ENCODE measurements around the gene ENPP6.

Gene ENPP6

DNA sequence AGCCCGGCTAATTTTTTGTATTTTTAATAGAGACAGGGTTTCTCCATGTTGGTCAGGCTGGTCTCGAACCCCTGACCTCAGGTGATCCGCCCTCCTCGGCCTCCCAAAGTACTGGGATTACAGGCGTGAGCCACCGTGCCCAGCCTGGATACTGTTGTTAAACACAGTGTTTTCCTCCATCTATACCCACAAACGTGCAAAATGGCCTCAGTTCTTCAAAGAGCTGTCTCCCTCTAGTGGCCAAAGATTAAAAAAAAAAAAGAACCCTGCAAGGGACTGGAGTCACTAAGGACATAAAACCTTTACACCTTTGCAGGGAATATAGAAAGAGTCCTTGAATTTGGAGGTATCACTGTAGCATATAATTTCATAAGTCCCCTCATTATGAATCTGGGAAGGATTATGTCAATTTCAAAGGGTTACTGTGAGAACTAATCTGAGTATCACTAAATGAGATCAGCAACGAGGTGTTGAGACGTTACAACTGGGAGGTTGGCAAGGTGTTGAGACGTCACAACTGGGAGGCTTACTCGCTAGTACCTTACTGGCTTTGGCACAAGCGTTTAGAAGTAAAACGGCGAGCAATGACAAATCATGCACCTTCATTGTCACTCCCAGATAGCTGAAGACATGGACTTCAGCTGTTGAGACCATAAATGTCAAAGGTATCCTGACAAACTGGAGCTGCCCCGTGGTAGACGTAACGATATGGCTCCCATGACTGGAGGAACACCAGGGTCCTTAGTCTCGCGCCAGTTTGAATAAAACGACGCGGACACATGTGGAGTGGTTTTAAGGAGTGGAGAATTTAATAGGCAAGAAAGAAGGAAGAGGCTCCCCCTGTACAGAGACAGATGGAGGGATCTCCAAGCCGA is 33.4 kb upstream of the ENPP6 start:
- no peaks in the 10 kb centered on the region for H3K4me1 ChIP-seq (ENCODE audit: control insufficient read depth, insufficient read depth, low read length)
- H3K9me3 ChIP-seq (ENCODE audit: control insufficient read depth, insufficient read depth, low read depth, low read length) = no peaks in the 10 kb centered on the region
- TF ChIP-seq SCRT1 (tag by site-specific recombination; IDR thresholded peaks at IDR 0.05; ENCODE audit: borderline replicate concordance) (no peak), ZNF274 (IDR thresholded peaks at IDR 0.05; ENCODE audit: low read length) (no peak), ZNF274 (tag by site-specific recombination; IDR thresholded peaks at IDR 0.05; ENCODE audit: borderline replicate concordance) (no peak), ZNF707 (tag by site-specific recombination; IDR thresholded peaks at IDR 0.05) (no peak), ZNF837 (tag by site-specific recombination; IDR thresholded peaks at IDR 0.05) (no peak), ZNF133 (tag by site-specific recombination; IDR thresholded peaks at IDR 0.05) (no peak), ZNF426 (tag by site-specific recombination; IDR thresholded peaks at IDR 0.05) (no peak), ZNF214 (tag by site-specific recombination; IDR thresholded peaks at IDR 0.05; ENCODE audit: borderline replicate concordance) (no peak), ZNF654 (tag by site-specific recombination; IDR thresholded peaks at IDR 0.05; ENCODE audit: low read depth) (peak; percentile 69)
- TF ChIP-seq, protein P1, sequence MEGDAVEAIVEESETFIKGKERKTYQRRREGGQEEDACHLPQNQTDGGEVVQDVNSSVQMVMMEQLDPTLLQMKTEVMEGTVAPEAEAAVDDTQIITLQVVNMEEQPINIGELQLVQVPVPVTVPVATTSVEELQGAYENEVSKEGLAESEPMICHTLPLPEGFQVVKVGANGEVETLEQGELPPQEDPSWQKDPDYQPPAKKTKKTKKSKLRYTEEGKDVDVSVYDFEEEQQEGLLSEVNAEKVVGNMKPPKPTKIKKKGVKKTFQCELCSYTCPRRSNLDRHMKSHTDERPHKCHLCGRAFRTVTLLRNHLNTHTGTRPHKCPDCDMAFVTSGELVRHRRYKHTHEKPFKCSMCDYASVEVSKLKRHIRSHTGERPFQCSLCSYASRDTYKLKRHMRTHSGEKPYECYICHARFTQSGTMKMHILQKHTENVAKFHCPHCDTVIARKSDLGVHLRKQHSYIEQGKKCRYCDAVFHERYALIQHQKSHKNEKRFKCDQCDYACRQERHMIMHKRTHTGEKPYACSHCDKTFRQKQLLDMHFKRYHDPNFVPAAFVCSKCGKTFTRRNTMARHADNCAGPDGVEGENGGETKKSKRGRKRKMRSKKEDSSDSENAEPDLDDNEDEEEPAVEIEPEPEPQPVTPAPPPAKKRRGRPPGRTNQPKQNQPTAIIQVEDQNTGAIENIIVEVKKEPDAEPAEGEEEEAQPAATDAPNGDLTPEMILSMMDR (tag by site-specific recombination; IDR thresholded peaks at IDR 0.05) = peak; percentile 24; the same call in 1 of the 2 replicates
- TF ChIP-seq, protein P2, sequence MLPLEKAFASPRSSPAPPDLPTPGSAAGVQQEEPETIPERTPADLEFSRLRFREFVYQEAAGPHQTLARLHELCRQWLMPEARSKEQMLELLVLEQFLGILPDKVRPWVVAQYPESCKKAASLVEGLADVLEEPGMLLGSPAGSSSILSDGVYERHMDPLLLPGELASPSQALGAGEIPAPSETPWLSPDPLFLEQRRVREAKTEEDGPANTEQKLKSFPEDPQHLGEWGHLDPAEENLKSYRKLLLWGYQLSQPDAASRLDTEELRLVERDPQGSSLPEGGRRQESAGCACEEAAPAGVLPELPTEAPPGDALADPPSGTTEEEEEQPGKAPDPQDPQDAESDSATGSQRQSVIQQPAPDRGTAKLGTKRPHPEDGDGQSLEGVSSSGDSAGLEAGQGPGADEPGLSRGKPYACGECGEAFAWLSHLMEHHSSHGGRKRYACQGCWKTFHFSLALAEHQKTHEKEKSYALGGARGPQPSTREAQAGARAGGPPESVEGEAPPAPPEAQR (tag by site-specific recombination; IDR thresholded peaks at IDR 0.05) = no peak
- TF ChIP-seq, protein P3, sequence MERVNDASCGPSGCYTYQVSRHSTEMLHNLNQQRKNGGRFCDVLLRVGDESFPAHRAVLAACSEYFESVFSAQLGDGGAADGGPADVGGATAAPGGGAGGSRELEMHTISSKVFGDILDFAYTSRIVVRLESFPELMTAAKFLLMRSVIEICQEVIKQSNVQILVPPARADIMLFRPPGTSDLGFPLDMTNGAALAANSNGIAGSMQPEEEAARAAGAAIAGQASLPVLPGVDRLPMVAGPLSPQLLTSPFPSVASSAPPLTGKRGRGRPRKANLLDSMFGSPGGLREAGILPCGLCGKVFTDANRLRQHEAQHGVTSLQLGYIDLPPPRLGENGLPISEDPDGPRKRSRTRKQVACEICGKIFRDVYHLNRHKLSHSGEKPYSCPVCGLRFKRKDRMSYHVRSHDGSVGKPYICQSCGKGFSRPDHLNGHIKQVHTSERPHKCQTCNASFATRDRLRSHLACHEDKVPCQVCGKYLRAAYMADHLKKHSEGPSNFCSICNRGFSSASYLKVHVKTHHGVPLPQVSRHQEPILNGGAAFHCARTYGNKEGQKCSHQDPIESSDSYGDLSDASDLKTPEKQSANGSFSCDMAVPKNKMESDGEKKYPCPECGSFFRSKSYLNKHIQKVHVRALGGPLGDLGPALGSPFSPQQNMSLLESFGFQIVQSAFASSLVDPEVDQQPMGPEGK (tag by site-specific recombination; IDR thresholded peaks at IDR 0.05) = no peak
- TF ChIP-seq, protein P4, sequence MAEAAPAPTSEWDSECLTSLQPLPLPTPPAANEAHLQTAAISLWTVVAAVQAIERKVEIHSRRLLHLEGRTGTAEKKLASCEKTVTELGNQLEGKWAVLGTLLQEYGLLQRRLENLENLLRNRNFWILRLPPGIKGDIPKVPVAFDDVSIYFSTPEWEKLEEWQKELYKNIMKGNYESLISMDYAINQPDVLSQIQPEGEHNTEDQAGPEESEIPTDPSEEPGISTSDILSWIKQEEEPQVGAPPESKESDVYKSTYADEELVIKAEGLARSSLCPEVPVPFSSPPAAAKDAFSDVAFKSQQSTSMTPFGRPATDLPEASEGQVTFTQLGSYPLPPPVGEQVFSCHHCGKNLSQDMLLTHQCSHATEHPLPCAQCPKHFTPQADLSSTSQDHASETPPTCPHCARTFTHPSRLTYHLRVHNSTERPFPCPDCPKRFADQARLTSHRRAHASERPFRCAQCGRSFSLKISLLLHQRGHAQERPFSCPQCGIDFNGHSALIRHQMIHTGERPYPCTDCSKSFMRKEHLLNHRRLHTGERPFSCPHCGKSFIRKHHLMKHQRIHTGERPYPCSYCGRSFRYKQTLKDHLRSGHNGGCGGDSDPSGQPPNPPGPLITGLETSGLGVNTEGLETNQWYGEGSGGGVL (tag by site-specific recombination; IDR thresholded peaks at IDR 0.05) = no peak
- no peaks in the 10 kb centered on the region for H3K36me3 ChIP-seq (ENCODE audit: control insufficient read depth in 2 of 2, insufficient read depth in 1 of 2, low read length in 2 of 2)
- H3K27ac ChIP-seq (ENCODE audit: extremely low read depth, low read depth, low read length) = no peak overlapping the region
- ChIA-PET POLR2A (no interaction called here), CTCF (interaction anchor here (0.6 to 1.9 kb wide), 6 partner anchors 14 to 125 kb away, joined by 3 to 9 read pairs (median 4); no protein-coding TSS in a partner anchor)
- H3K4me3 ChIP-seq (ENCODE audit: low read depth, low read length) = no peak overlapping the region

DNA sequence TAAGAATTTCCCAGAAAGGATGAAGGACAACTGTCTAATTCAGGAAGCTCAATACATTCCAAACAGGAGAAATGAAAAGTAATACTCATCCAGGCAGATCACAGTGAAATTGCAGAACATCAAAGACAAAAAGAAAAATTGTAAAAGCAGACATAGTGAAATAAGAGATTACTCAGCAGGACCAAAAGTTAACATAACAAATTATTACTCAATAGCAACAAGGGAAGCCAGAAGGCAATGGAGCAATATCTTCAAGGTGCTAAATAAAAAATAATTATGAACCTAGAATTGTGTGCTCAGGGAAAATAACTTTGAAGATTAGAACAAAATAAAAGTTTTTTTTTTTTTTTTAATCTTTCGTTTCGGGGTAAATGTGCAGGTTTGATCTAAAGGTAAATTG is 30.5 kb upstream of the ENPP6 start:
- CTCF ChIA-PET = interaction anchor here (0.7 kb wide), 3 partner anchors 54 to 1068 kb away, joined by 3 to 4 read pairs (median 4); no protein-coding TSS in a partner anchor
- TF ChIP-seq PRDM1 (tag by site-specific recombination; IDR thresholded peaks at IDR 0.05) (peak; percentile 27; the same call in 1 of the 2 replicates), ZNF660 (tag by site-specific recombination; IDR thresholded peaks at IDR 0.05) (no peak), ZXDB (tag by site-specific recombination; IDR thresholded peaks at IDR 0.05) (no peak), ZNF529 (tag by site-specific recombination; IDR thresholded peaks at IDR 0.05; ENCODE audit: insufficient replicate concordance) (no peak)
- no peaks in the 10 kb centered on the region for H3K9me3 ChIP-seq (ENCODE audit: control insufficient read depth, insufficient read depth, low read depth, low read length)
- H3K4me3 ChIP-seq (ENCODE audit: low read depth, low read length) = no peak overlapping the region
- POLR2A ChIA-PET = interaction anchor here (0.5 kb wide), 1 partner anchor 468 kb away, joined by 3 read pairs; no protein-coding TSS in a partner anchor
- H3K4me1 ChIP-seq (ENCODE audit: control insufficient read depth, insufficient read depth, low read length) = no peaks in the 10 kb centered on the region
- no peaks in the 10 kb centered on the region for H3K36me3 ChIP-seq (ENCODE audit: control insufficient read depth in 2 of 2, insufficient read depth in 1 of 2, low read length in 2 of 2)
- no peak overlapping the region for H3K27ac ChIP-seq (ENCODE audit: extremely low read depth, low read depth, low read length)

All from HEK293 (cell line).